ENCODE results near the gene SBF2. TPM values are rescaled to one million over a fixed set of nuclear protein-coding genes. Genes with fewer than 3 reads are reported as not detected.

SBF2 gene
- total RNA-seq, 4 donors from 2014 or later = 75.0 to 104 (median 86.9) TPM

GRCh38 chr11:10325277-10326011 lies 31.4 kb upstream of the SBF2 start:
- H3K4me1 ChIP-seq = peaks cover 0 to 92% (median 23%) of the 10 kb centered on the region in 4 donors
- no peaks in the 10 kb centered on the region for H3K27me3 ChIP-seq
- no peak overlapping the region for H3K4me3 ChIP-seq
- WGBS, 2 donors = 35 to 37% methylated on average over 6 of the region's 6 CpGs
- TF ChIP-seq EP300 (IDR thresholded peaks at IDR 0.05) (no peak), POLR2A (IDR thresholded peaks at IDR 0.05) (no peak)
- TF ChIP-seq, protein P1, sequence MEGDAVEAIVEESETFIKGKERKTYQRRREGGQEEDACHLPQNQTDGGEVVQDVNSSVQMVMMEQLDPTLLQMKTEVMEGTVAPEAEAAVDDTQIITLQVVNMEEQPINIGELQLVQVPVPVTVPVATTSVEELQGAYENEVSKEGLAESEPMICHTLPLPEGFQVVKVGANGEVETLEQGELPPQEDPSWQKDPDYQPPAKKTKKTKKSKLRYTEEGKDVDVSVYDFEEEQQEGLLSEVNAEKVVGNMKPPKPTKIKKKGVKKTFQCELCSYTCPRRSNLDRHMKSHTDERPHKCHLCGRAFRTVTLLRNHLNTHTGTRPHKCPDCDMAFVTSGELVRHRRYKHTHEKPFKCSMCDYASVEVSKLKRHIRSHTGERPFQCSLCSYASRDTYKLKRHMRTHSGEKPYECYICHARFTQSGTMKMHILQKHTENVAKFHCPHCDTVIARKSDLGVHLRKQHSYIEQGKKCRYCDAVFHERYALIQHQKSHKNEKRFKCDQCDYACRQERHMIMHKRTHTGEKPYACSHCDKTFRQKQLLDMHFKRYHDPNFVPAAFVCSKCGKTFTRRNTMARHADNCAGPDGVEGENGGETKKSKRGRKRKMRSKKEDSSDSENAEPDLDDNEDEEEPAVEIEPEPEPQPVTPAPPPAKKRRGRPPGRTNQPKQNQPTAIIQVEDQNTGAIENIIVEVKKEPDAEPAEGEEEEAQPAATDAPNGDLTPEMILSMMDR (IDR thresholded peaks at IDR 0.05) = no peak
- H3K27ac ChIP-seq = peak overlapping the region in 2 of 4 donors; percentile 60 to 63
- H3K9me3 ChIP-seq = no peaks in the 10 kb centered on the region
- no peak for DNase-seq (ENCODE audit: low spot score in 2 of 2)
- no peaks in the 10 kb centered on the region for H3K36me3 ChIP-seq

DNA sequence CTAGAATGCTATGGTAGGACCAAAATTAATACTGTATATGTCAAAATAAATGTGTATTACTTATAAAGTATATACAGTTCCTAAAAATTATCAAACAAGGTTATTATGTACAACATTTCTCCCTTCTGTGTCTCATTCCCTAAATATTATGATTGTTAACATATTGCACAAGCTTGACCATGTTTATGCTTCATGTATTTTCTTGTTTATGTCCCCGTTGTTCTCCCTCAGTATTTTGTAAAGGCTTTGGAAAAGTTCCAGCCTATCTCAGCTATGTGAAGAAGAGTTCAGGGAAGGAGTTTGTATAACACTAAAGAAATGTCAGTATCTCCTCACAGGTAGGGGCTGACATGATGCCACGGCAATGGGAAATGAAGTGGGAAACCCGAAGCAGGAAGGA lies 30.5 kb upstream of the SBF2 start:
- H3K4me3 ChIP-seq = no peak overlapping the region
- no peaks in the 10 kb centered on the region for H3K27me3 ChIP-seq
- H3K36me3 ChIP-seq = no peaks in the 10 kb centered on the region
- no peak for TF ChIP-seq EP300 (IDR thresholded peaks at IDR 0.05)
- TF ChIP-seq POLR2A (IDR thresholded peaks at IDR 0.05) = no peak
- TF ChIP-seq, protein P1 (IDR thresholded peaks at IDR 0.05) = no peak
- peaks cover 0 to 92% (median 23%) of the 10 kb centered on the region in 4 donors for H3K4me1 ChIP-seq
- no peak for DNase-seq (ENCODE audit: low spot score in 2 of 2)
- WGBS, 2 donors = 66 to 68% methylated on average over 3 of the region's 3 CpGs
- H3K27ac ChIP-seq = peak overlapping the region in 1 of 4 donors; percentile 60
- H3K9me3 ChIP-seq = no peaks in the 10 kb centered on the region

DNA sequence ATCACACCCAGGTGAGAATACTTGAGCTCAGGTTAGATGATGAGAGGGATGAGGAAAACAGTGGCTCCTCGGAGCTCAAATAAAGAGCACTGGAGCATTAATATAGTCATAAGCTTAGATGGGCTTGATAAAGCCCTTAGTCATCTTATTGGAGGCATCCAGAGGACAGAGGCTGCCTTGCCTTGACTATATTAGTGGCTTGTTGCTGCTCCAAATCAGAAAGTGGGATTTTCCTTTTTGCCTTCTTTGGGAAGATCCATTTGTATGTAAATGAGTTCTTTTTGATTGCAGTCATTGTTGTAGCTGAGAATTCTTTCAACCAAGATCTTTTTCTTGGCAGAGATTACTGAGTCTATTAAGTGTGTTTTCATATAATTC lies 29.8 kb upstream of the SBF2 start:
- 53 to 75% methylated on average over 1 of the region's 1 CpG for WGBS, 2 donors
- H3K27me3 ChIP-seq = no peaks in the 10 kb centered on the region
- H3K4me3 ChIP-seq = no peak overlapping the region
- H3K27ac ChIP-seq = peak overlapping the region in 2 of 4 donors; percentile 22 to 72
- H3K4me1 ChIP-seq = peaks cover 0 to 86% (median 17%) of the 10 kb centered on the region in 4 donors
- H3K9me3 ChIP-seq = no peaks in the 10 kb centered on the region
- TF ChIP-seq, protein P1 (IDR thresholded peaks at IDR 0.05) = no peak
- TF ChIP-seq POLR2A (IDR thresholded peaks at IDR 0.05) = no peak
- no peak for TF ChIP-seq EP300 (IDR thresholded peaks at IDR 0.05)
- no peak for DNase-seq (ENCODE audit: low spot score in 2 of 2)
- H3K36me3 ChIP-seq = no peaks in the 10 kb centered on the region

DNA sequence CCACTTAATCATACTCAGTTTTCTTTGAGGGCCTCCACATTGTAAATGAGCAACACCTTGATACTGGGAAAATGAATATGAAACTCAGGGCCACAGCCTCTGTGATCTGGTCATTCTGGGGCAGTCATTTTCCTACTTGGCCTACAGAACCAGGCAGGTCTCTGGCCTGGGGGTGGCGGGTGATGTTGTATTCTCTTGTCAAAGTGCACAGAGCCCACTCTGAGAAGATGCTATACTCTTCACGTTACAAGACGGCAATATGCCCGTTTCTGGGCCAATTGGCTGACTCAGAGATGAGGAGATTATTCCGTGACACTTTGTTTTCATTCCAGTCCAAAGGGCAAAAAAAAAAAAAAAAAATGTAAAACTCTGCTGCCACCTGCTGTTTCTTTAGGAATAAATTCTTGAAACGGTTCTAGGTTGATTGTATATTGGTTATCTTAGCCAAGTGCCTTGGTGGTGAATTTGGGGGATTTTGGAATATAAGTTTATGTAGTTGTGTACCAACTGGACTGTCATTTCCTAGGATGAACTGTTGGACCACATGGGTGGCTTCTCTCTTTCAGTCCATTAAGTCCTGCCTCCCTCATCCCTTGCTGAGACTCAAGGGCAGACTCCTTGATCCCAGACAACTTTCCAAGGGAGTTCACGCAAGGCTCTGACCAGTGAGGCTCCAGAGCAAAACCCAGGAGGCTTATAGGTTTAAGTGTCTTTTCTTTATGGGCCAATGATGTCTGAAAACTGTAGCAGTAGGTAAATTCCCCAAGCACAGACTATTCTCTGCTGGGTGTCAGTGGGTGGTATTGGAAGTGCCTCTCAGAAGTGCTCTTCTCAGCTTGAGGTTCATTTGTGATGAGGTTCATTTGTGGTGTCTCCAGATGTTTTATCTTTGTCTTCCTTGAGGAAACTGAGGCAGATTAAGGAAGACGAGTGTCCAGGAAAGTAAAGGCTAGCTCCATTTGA lies 29.1 kb upstream of the SBF2 start:
- WGBS, 2 donors = 26 to 33% methylated on average over 8 of the region's 8 CpGs
- peaks cover 0 to 79% (median 14%) of the 10 kb centered on the region in 4 donors for H3K4me1 ChIP-seq
- H3K27ac ChIP-seq = peak overlapping the region in 3 of 4 donors; percentile 52 to 72 (median 63)
- H3K9me3 ChIP-seq = no peaks in the 10 kb centered on the region
- TF ChIP-seq, protein P1 (IDR thresholded peaks at IDR 0.05) = peak; percentile 36 to 78 (median 47)
- TF ChIP-seq EP300 (IDR thresholded peaks at IDR 0.05) (peak; percentile 51 to 81), POLR2A (IDR thresholded peaks at IDR 0.05) (no peak)
- H3K27me3 ChIP-seq = no peaks in the 10 kb centered on the region
- H3K4me3 ChIP-seq = peak overlapping the region in 1 of 4 donors; percentile 1
- DNase-seq (ENCODE audit: low spot score in 2 of 2) = no peak
- no peaks in the 10 kb centered on the region for H3K36me3 ChIP-seq

All from tibial nerve (tissue), 4 donors.